Activated naive CD8-positive, alpha-beta T cell treated with anti-CD3 and anti-CD28 coated beads for 36 hours (primary cell): ENCODE data around the gene RAB1A. TPM values are rescaled to one million over a fixed set of nuclear protein-coding genes. Genes with fewer than 3 reads are reported as not detected.

ENCODE experiments used
- DNase-seq: peaks from one replicate; pipeline ENCODE4 v3.0.0; 2021
- H3K27ac Mint-ChIP-seq: one replicate; pipeline ENCODE4 v1.8.0; 2022; ENCODE audit warnings: mild to moderate bottlenecking, moderate library complexity, mixed read lengths
- H3K27me3 Mint-ChIP-seq: one replicate; pipeline ENCODE4 v1.8.0; 2022; ENCODE audit warnings: mild to moderate bottlenecking, mixed read lengths
- H3K36me3 Mint-ChIP-seq: one replicate; pipeline ENCODE4 v1.8.0; 2021; ENCODE audit warnings: mild to moderate bottlenecking, mixed read lengths
- H3K4me1 Mint-ChIP-seq: one replicate; pipeline ENCODE4 v1.8.0; 2021; ENCODE audit warnings: mixed read lengths
- H3K4me3 Mint-ChIP-seq: one replicate; pipeline ENCODE4 v1.8.0; 2022; ENCODE audit warnings: mild to moderate bottlenecking, moderate library complexity, mixed read lengths
- H3K9me3 Mint-ChIP-seq: one replicate; pipeline ENCODE4 v1.8.0; 2022; ENCODE audit warnings: mixed read lengths
- total RNA-seq, 2 experiments: library from RNA; stranded (reverse); gene quantifications; one replicate each; pipeline ENCODE4 v1.2.3, GENCODE V29; 2021

The RAB1A gene
- total RNA-seq, 2 experiments from 2014 or later = 79.0 to 80.5 TPM

DNA sequence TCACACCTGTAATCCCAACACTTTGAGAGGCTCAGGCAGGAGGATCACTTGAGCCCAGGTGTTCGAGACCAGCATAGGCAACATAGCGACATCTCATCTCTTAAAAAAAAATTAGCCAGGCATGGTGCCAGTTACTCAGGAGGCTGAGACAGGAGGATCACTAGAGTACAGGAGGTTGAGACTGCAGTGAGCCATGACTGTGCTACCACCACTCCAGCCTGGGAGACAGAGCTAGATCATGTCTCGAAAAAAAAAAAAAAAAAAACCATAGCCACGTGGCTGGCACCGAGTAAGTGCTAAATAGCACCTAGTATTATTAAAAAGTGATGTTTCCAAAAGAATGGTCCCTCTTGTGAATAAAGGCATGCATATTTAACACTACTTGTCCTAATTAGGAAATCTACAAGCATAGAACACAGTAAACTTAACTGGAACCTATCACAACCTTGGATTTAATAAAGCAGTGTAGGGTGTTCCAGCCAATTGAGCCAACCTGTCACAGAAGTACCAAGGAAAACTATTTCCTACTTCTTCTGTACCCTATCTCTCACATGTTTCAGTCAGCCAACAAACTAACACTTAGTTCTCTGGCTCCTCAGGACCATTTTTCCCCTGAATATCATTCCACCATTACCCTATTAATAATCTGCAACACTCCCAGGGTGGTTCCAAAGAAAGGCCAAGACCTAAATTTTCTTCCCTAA, 8.8 kb downstream of the RAB1A start:
- H3K4me1 Mint-ChIP-seq = peaks cover 48% of the 10 kb centered on the region
- no peaks in the 10 kb centered on the region for H3K9me3 Mint-ChIP-seq
- H3K4me3 Mint-ChIP-seq = no peak overlapping the region
- DNase-seq = no peak
- H3K27ac Mint-ChIP-seq = no peak overlapping the region
- H3K27me3 Mint-ChIP-seq = no peaks in the 10 kb centered on the region
- peaks cover 16% of the 10 kb centered on the region for H3K36me3 Mint-ChIP-seq

DNA sequence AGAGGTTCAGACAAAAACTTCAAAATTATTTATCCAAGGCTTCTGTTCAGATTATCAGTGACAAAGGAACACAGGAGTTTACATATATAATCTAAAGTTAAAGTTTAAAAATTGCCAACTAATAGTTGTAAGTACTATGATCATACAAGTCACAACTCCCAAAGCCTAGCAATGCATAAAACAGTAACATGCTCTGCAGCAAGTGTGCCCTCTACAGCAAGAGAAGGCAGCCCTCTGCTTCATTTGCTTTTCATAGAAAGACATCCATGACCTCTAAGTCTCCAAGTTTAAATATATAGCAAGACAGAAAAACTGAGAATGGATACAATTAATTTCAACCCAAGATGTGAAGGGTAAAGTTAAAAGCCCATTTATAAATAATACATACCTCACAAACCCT, 13.3 kb downstream of the RAB1A start:
- Mint-ChIP-seq H3K27ac (no peak overlapping the region), H3K4me1 (peaks cover 56% of the 10 kb centered on the region), H3K4me3 (no peak overlapping the region)

DNA sequence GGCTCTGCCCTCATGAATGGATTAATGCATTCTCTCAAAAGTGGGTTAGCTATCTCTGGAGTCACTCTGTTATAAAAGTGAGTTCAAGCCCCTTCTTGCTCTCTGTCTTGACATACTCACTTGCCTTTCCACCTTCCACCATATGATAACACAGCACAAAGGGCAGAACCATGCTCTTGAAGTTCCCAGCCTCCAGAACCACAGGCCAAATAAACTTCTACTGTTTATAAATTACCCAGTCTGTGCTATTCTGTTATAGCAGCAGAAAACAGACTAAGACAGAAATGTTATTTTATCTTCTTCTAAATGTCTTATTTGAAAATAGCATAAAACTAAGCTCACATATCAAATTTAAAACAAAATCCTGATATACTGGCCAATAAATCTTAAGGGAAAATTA, 15.0 kb downstream of the RAB1A start:
- no peak overlapping the region for H3K27ac Mint-ChIP-seq
- H3K9me3 Mint-ChIP-seq = no peaks in the 10 kb centered on the region
- DNase-seq = no peak
- no peak overlapping the region for H3K4me3 Mint-ChIP-seq
- peaks cover 47% of the 10 kb centered on the region for H3K4me1 Mint-ChIP-seq
- no peaks in the 10 kb centered on the region for H3K27me3 Mint-ChIP-seq
- H3K36me3 Mint-ChIP-seq = peaks cover 12% of the 10 kb centered on the region

More for the DNA sequence above, 13.3 kb downstream of the RAB1A start:
- H3K36me3 Mint-ChIP-seq = peaks cover 19% of the 10 kb centered on the region
- H3K9me3 Mint-ChIP-seq = no peaks in the 10 kb centered on the region
- no peak for DNase-seq
- H3K27me3 Mint-ChIP-seq = no peaks in the 10 kb centered on the region

DNA sequence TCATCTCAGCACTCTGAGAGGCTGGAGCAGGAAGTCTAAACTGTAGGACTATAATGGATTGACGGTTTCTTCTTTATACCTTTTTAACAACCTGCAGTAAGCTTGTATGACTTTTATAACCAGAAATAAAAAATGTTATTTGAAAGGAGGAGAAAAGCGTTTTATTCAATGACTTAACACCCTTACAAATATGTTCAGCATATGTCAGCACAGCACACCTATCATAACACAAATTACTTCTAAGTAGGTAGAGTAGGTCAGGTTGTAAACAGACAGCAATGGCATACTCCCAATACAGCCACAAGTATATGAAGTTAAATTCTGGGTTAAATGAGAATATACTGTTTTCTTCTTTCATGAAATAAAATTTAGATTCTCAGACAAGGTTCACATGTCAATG, 16.1 kb downstream of the RAB1A start:
- no peaks in the 10 kb centered on the region for H3K27me3 Mint-ChIP-seq
- H3K27ac Mint-ChIP-seq = no peak overlapping the region
- no peak overlapping the region for H3K4me3 Mint-ChIP-seq
- no peaks in the 10 kb centered on the region for H3K9me3 Mint-ChIP-seq
- H3K4me1 Mint-ChIP-seq = peaks cover 48% of the 10 kb centered on the region
- H3K36me3 Mint-ChIP-seq = peaks cover 13% of the 10 kb centered on the region
- no peak for DNase-seq

DNA sequence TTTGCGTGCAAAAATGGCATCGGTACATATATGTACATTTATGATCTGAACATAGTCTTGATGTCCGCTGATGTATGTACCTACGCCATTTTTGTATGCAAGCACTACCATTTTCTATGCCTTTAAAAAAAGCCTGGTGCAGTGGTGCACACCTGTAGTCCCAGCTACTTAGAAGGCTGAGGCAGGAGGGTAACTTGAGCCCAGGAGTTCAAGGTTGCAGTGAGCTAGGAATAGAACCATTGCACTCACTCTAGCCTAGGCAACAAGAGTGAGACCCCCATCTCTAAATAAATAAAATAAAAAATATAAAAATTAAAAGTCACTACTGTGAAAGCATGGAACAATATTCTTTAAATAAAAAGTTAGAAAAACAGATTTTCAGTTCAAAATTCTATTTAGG, 16.7 kb downstream of the RAB1A start:
- H3K9me3 Mint-ChIP-seq = no peaks in the 10 kb centered on the region
- peaks cover 50% of the 10 kb centered on the region for H3K4me1 Mint-ChIP-seq
- peaks cover 14% of the 10 kb centered on the region for H3K36me3 Mint-ChIP-seq
- H3K27me3 Mint-ChIP-seq = no peaks in the 10 kb centered on the region
- no peak overlapping the region for H3K27ac Mint-ChIP-seq
- DNase-seq = no peak
- H3K4me3 Mint-ChIP-seq = no peak overlapping the region

DNA sequence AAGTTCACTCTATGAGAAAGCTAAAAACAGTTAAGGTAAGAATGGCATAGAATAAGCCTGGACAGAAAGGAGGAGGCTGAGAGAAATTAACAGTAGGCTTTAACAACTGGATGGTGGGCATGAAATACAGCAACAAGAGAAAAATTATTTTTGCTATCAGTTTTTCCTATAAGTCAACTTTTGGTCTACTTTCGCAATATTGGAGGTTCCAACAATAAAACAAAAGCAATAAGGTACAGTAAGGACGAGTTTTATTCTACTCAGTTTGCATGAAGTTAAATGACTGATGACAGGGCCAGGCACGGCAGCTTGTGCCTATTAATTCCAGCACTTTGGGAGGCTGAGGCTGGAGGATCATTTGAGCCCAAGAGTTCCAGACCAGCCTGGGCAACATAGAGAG, 17.3 kb downstream of the RAB1A start:
- Mint-ChIP-seq H3K27ac (no peak overlapping the region), H3K27me3 (no peaks in the 10 kb centered on the region), H3K4me3 (no peak overlapping the region), H3K9me3 (no peaks in the 10 kb centered on the region), H3K36me3 (peaks cover 12% of the 10 kb centered on the region), H3K4me1 (peaks cover 47% of the 10 kb centered on the region)
- DNase-seq = no peak

DNA sequence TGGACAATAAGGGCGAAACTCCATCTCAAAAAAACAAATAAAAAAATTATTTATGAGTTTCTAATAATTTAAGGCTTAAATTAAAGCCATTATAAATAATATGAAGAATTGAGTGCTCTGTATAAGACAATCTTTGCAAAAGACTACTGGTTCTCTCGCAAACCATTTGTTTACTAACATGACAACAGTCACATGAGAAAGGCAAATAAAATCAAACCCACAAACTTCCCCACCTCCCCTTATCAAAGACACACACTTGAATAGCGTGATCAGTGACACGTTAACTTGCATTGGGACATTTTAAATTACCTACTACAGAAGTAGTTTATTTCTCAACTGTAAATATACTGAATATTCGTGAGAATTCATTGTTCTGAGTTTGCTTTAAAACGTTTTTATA, 21.1 kb downstream of the RAB1A start:
- H3K4me1 Mint-ChIP-seq = peaks cover 32% of the 10 kb centered on the region
- H3K9me3 Mint-ChIP-seq = no peaks in the 10 kb centered on the region
- H3K36me3 Mint-ChIP-seq = peaks cover 8% of the 10 kb centered on the region
- no peaks in the 10 kb centered on the region for H3K27me3 Mint-ChIP-seq
- H3K27ac Mint-ChIP-seq = no peak overlapping the region
- no peak for DNase-seq
- no peak overlapping the region for H3K4me3 Mint-ChIP-seq

DNA sequence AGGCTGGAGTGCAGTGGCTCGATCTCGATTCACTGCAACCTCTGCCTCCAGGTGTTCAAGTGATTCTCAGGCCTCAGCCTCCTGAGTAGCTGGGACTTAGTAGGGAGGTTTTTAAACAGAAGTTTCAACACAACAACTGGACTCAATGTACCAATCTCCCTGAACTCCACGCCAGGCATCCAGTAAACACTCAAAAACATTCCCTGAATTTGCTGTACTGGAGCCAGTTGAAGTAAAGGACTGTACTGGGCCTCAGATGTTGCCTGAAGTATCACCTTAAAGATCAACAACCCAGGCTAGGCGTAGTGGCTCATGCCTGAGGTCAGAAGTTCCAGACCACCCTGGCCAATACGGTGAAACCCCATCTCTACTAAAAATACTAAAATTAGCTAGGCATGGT, 22.4 kb downstream of the RAB1A start:
- H3K27ac Mint-ChIP-seq = no peak overlapping the region
- H3K36me3 Mint-ChIP-seq = peaks cover 7% of the 10 kb centered on the region
- H3K9me3 Mint-ChIP-seq = no peaks in the 10 kb centered on the region
- no peak for DNase-seq
- H3K4me1 Mint-ChIP-seq = peaks cover 24% of the 10 kb centered on the region
- no peaks in the 10 kb centered on the region for H3K27me3 Mint-ChIP-seq
- H3K4me3 Mint-ChIP-seq = no peak overlapping the region

DNA sequence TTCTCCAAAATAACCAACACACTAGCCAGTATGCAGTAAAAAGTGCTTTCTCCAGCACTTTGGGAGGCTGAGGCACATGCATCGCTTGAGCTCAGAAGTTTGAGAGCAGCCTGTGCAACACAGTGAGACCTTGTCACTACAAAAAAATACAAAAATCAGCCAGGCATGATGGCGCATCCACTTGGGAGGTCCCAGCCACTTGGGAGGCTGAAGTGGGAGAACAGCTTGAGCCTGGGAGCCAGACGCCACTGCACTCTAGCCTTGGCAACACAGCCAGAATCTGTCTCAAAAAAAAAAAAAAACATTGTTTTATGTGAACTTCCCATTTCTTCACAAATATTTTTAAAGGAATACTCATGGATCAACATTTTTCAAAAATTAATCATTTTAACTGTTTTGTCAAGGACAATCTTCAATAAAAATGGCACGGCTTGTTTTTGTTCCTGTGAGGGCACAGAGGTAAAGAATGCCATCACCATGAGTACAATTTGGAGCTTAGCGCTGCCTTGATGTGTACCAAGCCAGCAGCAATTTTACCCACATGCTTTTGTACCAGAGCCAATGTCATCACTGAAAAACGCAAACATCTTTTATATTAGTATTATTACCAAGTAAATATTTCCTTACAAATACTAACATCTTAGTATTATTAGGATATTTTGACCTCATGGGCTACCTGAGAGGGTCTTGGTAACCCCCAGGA, 26.7 kb downstream of the RAB1A start:
- no peaks in the 10 kb centered on the region for H3K9me3 Mint-ChIP-seq
- H3K36me3 Mint-ChIP-seq = peaks cover 11% of the 10 kb centered on the region
- H3K27me3 Mint-ChIP-seq = no peaks in the 10 kb centered on the region
- no peak for DNase-seq
- no peak overlapping the region for H3K27ac Mint-ChIP-seq
- peaks cover 11% of the 10 kb centered on the region for H3K4me1 Mint-ChIP-seq
- no peak overlapping the region for H3K4me3 Mint-ChIP-seq

DNA sequence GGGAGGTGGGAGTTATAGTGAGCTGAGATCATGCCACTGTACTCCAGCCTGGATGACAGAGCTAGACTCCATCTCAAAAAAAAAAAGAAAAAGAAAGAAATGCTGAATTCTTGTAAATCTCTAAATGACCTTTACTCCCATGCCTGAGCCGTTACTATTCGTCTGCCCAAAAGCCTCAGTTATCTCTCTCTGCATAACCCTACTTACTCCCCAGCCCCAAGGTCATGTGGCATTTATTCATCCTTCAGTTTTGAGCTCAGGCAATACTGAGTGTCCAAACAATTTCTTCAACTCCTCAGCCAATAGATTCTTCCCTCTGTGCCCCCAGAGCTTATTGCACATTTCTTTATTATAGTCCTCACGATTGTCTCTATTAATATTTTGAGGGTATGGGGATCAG, 28.8 kb downstream of the RAB1A start:
- Mint-ChIP-seq H3K36me3 (peaks cover 15% of the 10 kb centered on the region), H3K4me1 (peaks cover 10% of the 10 kb centered on the region), H3K9me3 (no peaks in the 10 kb centered on the region), H3K4me3 (no peak overlapping the region), H3K27me3 (no peaks in the 10 kb centered on the region), H3K27ac (peak overlapping the region; percentile 9)
- no peak for DNase-seq

DNA sequence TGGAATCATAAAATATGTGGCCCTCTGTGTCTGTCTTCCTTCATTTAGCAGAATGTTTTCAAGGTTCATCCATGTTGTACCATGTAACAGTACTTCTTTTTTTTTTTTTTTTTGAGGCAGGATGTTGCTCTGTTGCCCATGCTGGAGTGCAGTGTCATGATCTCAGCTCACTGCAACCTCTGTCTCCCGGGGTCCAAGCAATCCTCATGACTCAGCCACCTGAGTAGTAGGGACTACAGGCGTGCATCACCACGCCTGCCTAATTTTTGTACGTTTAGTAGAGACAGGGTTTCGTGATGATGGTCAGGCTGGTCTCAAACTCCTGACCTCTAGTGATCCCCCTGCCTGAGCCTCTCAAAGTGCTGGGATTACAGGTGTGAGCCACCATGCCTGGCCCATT, 31.2 kb downstream of the RAB1A start:
- peaks cover 18% of the 10 kb centered on the region for H3K36me3 Mint-ChIP-seq
- peak overlapping the region; percentile 34 for H3K27ac Mint-ChIP-seq

DNA sequence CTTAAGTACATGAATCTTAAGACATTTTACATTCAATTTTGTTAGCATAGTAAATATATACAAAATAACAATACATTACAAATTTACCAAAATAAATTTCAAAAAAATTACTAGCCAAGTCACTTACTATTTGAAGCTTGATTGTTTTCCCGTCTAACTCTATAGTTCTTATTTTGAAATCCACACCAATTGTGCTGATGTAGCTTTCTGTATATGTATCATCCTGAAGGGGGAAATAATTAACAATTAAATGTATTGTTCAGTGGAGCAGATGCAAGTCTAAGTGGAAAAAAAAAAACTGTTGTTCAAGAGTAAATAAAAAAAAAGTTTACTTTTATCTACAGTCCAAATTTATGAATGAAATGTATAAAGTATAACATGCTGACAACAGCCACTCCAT, 32.1 kb downstream of the RAB1A start:
- no peak for DNase-seq
- peaks cover 4% of the 10 kb centered on the region for H3K4me1 Mint-ChIP-seq
- no peak overlapping the region for H3K4me3 Mint-ChIP-seq
- H3K27ac Mint-ChIP-seq = no peak overlapping the region
- no peaks in the 10 kb centered on the region for H3K9me3 Mint-ChIP-seq
- H3K36me3 Mint-ChIP-seq = peaks cover 23% of the 10 kb centered on the region
- H3K27me3 Mint-ChIP-seq = no peaks in the 10 kb centered on the region

More for the DNA sequence above, 31.2 kb downstream of the RAB1A start:
- Mint-ChIP-seq H3K4me3 (no peak overlapping the region), H3K27me3 (no peaks in the 10 kb centered on the region), H3K4me1 (peaks cover 2% of the 10 kb centered on the region), H3K9me3 (no peaks in the 10 kb centered on the region)
- DNase-seq = no peak

DNA sequence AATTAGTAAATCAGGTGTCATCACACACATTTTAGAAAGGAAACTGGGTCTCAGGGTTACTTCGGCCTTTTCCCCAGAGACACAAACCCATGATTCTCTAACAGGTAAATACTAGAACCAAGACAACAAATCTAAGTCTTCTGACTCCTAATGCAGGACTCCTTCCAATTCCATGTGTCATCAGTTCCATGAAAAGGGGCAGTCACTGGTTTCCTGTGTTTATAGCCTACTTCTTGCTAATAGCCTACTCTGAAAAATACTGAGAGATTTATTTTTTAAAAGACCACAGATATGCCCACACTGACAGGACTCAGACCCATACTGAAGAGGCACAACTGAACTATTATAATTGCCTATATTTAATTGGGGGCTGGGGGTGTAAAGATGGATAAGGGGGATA, 33.0 kb downstream of the RAB1A start:
- Mint-ChIP-seq H3K36me3 (peaks cover 26% of the 10 kb centered on the region), H3K4me1 (peaks cover 4% of the 10 kb centered on the region), H3K27ac (peak overlapping the region; percentile 7), H3K4me3 (no peak overlapping the region), H3K9me3 (no peaks in the 10 kb centered on the region), H3K27me3 (no peaks in the 10 kb centered on the region)
- DNase-seq = no peak

DNA sequence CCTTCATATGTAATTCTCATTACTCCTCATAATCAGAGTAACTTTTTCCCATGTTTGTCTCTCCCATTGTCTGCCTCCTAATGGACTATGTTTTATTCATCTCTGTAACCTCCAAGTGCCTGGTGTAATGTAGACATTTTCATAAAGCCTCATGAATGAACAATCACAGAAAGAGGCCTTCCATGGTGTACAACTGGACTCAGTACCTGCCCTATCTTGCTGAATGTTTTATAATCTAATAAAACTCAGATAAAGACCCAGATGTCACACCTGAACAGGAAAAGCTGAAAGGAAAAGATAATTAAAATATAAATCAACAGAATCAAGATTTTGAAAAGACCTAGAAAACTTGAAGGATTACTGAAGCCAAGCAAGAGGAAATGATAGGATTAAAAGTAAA, 36.7 kb downstream of the RAB1A start:
- no peaks in the 10 kb centered on the region for H3K9me3 Mint-ChIP-seq
- H3K27ac Mint-ChIP-seq = no peak overlapping the region
- peaks cover 18% of the 10 kb centered on the region for H3K36me3 Mint-ChIP-seq
- H3K4me3 Mint-ChIP-seq = no peak overlapping the region
- H3K27me3 Mint-ChIP-seq = no peaks in the 10 kb centered on the region
- no peak for DNase-seq
- peaks cover 4% of the 10 kb centered on the region for H3K4me1 Mint-ChIP-seq

DNA sequence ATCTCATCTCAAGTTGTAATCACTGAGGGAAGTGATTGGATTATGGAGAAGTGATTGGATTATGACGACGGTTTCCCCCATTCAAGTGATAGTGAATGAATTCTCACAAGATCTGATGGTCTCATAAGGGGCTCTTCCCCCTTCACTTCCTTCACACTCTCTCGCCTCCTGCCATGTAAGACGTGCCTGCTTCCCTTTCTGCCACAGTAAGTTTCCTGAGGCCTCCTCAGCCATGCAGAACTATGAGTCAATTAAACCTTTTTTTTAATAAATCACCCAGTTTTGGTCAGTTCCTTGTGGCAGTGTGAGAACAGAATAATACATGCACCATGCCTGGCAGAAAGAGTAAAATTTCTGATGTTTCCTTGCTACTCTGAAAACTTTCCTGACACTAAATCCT, 37.1 kb downstream of the RAB1A start:
- H3K27ac Mint-ChIP-seq = peak overlapping the region; percentile 32
- no peaks in the 10 kb centered on the region for H3K9me3 Mint-ChIP-seq
- H3K4me1 Mint-ChIP-seq = peaks cover 7% of the 10 kb centered on the region
- no peak overlapping the region for H3K4me3 Mint-ChIP-seq
- peaks cover 18% of the 10 kb centered on the region for H3K36me3 Mint-ChIP-seq
- DNase-seq = no peak
- no peaks in the 10 kb centered on the region for H3K27me3 Mint-ChIP-seq

DNA sequence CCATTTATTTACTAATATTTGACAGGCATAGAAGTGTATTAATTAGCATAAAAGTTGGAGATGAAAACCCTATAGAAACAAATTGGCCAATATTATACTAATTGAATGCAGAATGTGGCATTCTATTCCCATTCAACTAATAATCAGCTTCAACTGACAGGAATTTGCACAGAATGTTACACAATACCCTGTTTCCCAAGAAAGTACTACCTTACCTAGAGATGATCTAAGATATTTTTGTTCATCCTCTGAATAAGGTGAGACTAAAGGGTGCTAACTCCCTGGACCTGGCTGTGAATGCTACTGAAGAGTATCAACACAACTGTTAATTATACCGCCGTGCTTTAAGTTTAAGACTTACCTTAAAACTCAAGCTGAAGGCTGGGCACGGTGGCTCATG, 44.8 kb downstream of the RAB1A start:
- Mint-ChIP-seq H3K36me3 (peaks cover 17% of the 10 kb centered on the region), H3K27me3 (no peaks in the 10 kb centered on the region), H3K9me3 (no peaks in the 10 kb centered on the region), H3K4me3 (no peak overlapping the region), H3K27ac (no peak overlapping the region), H3K4me1 (peaks cover 11% of the 10 kb centered on the region)
- no peak for DNase-seq
